ENCODE results near the gene ZFAND3. TPM values are rescaled to one million over a fixed set of nuclear protein-coding genes. Genes with fewer than 3 reads are reported as not detected.

The ZFAND3 gene
- polyA plus RNA-seq, 1 of the 3 experiments (the other 2 are of a cell fraction) = 16.7 TPM

GRCh38 chr6:38173909-38174308 lies 354.4 kb downstream of the ZFAND3 start:
- Histone ChIP-seq H3F3A (replicated peaks; ENCODE audit: insufficient read depth) (no peaks in the 10 kb centered on the region), H3K9ac (no peak overlapping the region), H3K4me2 (no peak overlapping the region), H3K27me3 (ENCODE audit: insufficient read depth) (no peaks in the 10 kb centered on the region), H3K9me3 (no peaks in the 10 kb centered on the region), H3K9me2 (no peaks in the 10 kb centered on the region), H3K4me1 (ENCODE audit: control insufficient read depth in 1 of 2, insufficient read depth in 2 of 2, low read depth in 1 of 2, low read length in 1 of 2) (peaks cover 0 to 31% of the 10 kb centered on the region in 2 experiments; a peak in 1 of 4 replicates), H4K20me1 (ENCODE audit: insufficient read depth) (no peaks in the 10 kb centered on the region), H3K79me2 (ENCODE audit: insufficient read depth) (no peaks in the 10 kb centered on the region), H3K27ac (ENCODE audit: low read depth in 2 of 2, low read length in 1 of 2) (no peak overlapping the region), H2AFZ (ENCODE audit: low read depth) (no peak overlapping the region), H3K4me3 (ENCODE audit: low read depth in 2 of 2, low read length in 1 of 2) (no peak overlapping the region), H3K36me3 (replicated peaks in 1 of 2; ENCODE audit: control insufficient read depth in 1 of 2, insufficient read depth in 2 of 2, low read length in 1 of 2) (peaks cover 0 to 5% of the 10 kb centered on the region in 2 experiments)
- WGBS (ENCODE audit: low lambda C conversion rate) = 93% methylated on average over 10 of the region's 11 CpGs
- TF ChIP-seq MXI1 (IDR thresholded peaks at IDR 0.05; ENCODE audit: low read depth, low read length) (no peak), RXRA (IDR thresholded peaks at IDR 0.05; ENCODE audit: borderline replicate concordance, low read depth) (no peak), NFIC (IDR thresholded peaks at IDR 0.05; ENCODE audit: borderline replicate concordance) (no peak), RAD21 (IDR thresholded peaks at IDR 0.05; ENCODE audit: low read length) (no peak), MAX (IDR thresholded peaks at IDR 0.05; ENCODE audit: low read depth) (no peak), IRF3 (IDR thresholded peaks at IDR 0.05; ENCODE audit: low read depth, low read length) (no peak), TCF12 (IDR thresholded peaks at IDR 0.05) (no peak)
- DNase-seq = no peak
- CTCF ChIA-PET = interaction anchor here (1.1 kb wide), 1 partner anchor 320 kb away, joined by 3 read pairs; no protein-coding TSS in a partner anchor
- POLR2A ChIA-PET = interaction anchor here (0.6 kb wide), 1 partner anchor 260 kb away, joined by 3 read pairs; no protein-coding TSS in a partner anchor

GRCh38 chr6:38174315-38174714 lies 354.8 kb downstream of the ZFAND3 start:
- H3F3A ChIP-seq (replicated peaks; ENCODE audit: insufficient read depth) = no peaks in the 10 kb centered on the region
- no peaks in the 10 kb centered on the region for H3K9me3 ChIP-seq
- no peaks in the 10 kb centered on the region for H3K27me3 ChIP-seq (ENCODE audit: insufficient read depth)
- no peak overlapping the region for H3K4me2 ChIP-seq
- no peaks in the 10 kb centered on the region for H3K9me2 ChIP-seq
- WGBS (ENCODE audit: low lambda C conversion rate) = 92% methylated on average over 8 of the region's 8 CpGs
- no peak for DNase-seq
- H3K4me3 ChIP-seq (ENCODE audit: low read depth in 2 of 2, low read length in 1 of 2) = no peak overlapping the region
- H3K27ac ChIP-seq (ENCODE audit: low read depth in 2 of 2, low read length in 1 of 2) = no peak overlapping the region
- ChIA-PET POLR2A (interaction anchor here (0.6 kb wide), 1 partner anchor 260 kb away, joined by 3 read pairs; no protein-coding TSS in a partner anchor), CTCF (interaction anchor here (1.1 kb wide), 1 partner anchor 320 kb away, joined by 3 read pairs; no protein-coding TSS in a partner anchor)
- H3K4me1 ChIP-seq (ENCODE audit: control insufficient read depth in 1 of 2, insufficient read depth in 2 of 2, low read depth in 1 of 2, low read length in 1 of 2) = peaks cover 0 to 29% of the 10 kb centered on the region in 2 experiments; a peak in 1 of 4 replicates
- H3K9ac ChIP-seq = no peak overlapping the region
- H2AFZ ChIP-seq (ENCODE audit: low read depth) = no peak overlapping the region
- H3K36me3 ChIP-seq (replicated peaks in 1 of 2; ENCODE audit: control insufficient read depth in 1 of 2, insufficient read depth in 2 of 2, low read length in 1 of 2) = peaks cover 0 to 5% of the 10 kb centered on the region in 2 experiments
- no peaks in the 10 kb centered on the region for H4K20me1 ChIP-seq (ENCODE audit: insufficient read depth)
- no peaks in the 10 kb centered on the region for H3K79me2 ChIP-seq (ENCODE audit: insufficient read depth)
- TF ChIP-seq TAF1 (IDR thresholded peaks at IDR 0.05; ENCODE audit: borderline replicate concordance, low read depth, low read length) (no peak), EP300 (IDR thresholded peaks at IDR 0.05; ENCODE audit: borderline replicate concordance in 1 of 2, low read depth in 1 of 2, low read length in 1 of 2) (no peak), IRF3 (IDR thresholded peaks at IDR 0.05; ENCODE audit: low read depth, low read length) (no peak), SIN3A (IDR thresholded peaks at IDR 0.05; ENCODE audit: borderline replicate concordance, low read depth, low read length) (no peak), JUND (IDR thresholded peaks at IDR 0.05) (no peak), SMC3 (IDR thresholded peaks at IDR 0.05; ENCODE audit: low read depth, low read length) (no peak), NFIC (IDR thresholded peaks at IDR 0.05; ENCODE audit: borderline replicate concordance) (no peak), ZBTB33 (IDR thresholded peaks at IDR 0.05; ENCODE audit: borderline replicate concordance, low read depth) (no peak), GATA2 (CRISPR knock-in tag; IDR thresholded peaks at IDR 0.05) (no peak), CTCF (IDR thresholded peaks at IDR 0.05) (no peak), MAX (IDR thresholded peaks at IDR 0.05; ENCODE audit: low read depth) (no peak), MXI1 (IDR thresholded peaks at IDR 0.05; ENCODE audit: low read depth, low read length) (no peak), RAD21 (IDR thresholded peaks at IDR 0.05; ENCODE audit: low read length) (no peak), GABPA (IDR thresholded peaks at IDR 0.05; ENCODE audit: low read depth) (no peak), USF1 (IDR thresholded peaks at IDR 0.05; ENCODE audit: borderline replicate concordance, low read depth) (no peak), RFX5 (IDR thresholded peaks at IDR 0.05; ENCODE audit: low read length) (no peak), POLR2AphosphoS5 (IDR thresholded peaks at IDR 0.05; ENCODE audit: low read depth, low read length) (no peak), TCF12 (IDR thresholded peaks at IDR 0.05) (no peak)

Data from SK-N-SH (cell line).